H1 (cell line): ENCODE results near the gene MYH11. TPM values are rescaled to one million over a fixed set of nuclear protein-coding genes. Genes with fewer than 3 reads are reported as not detected.
"Not testable (repeated sequence)": the region's sequence is repeated elsewhere in the genome, so short reads cannot be mapped to it uniquely, and the experiment has no call there.

Source experiments
- CTCF ChIA-PET: fragments of 300-600 bp; sonication (Branson Sonifier 250); formaldehyde crosslinking; loops from one replicate; lab custom pipeline; 2021; ENCODE audit not compliant: partially characterized antibody; lab: Charles Lee
- POLR2A ChIA-PET: fragments of 300-600 bp; sonication (Branson Sonifier 250); formaldehyde crosslinking; loops from one replicate; lab custom pipeline; 2021; ENCODE audit warnings: inconsistent platforms; ENCODE audit not compliant: partially characterized antibody; lab: Charles Lee
- DNase-seq, 2 experiments: peaks; one replicate each; pipeline versions ENCODE4 v3.0.0 to v3.0.0-alpha.2; 2010 to 2022; ENCODE audit warnings: low spot score in 2 of 2, low read depth in 1 of 2, mixed read lengths in 1 of 2
- FAIRE-seq: peaks from 2 replicates; lab custom pipeline; 2011; peaks lifted over from hg19 to GRCh38; lab: Jason Lieb, UNC
- H2AFZ ChIP-seq: 2 replicates; pipeline ENCODE4 v1.8.1; 2012; ENCODE audit warnings: low read length, inconsistent platforms
- H2AK5ac ChIP-seq: 2 replicates; pipeline ENCODE4 v1.6.1; 2013; ENCODE audit warnings: low read depth, low read length
- H2BK120ac ChIP-seq: replicated peaks from 2 replicates; pipeline ENCODE3; 2013; ENCODE audit warnings: low read depth, low read length, inconsistent platforms
- H2BK12ac ChIP-seq: 2 replicates; pipeline ENCODE4 v1.6.1; 2013; ENCODE audit warnings: low read depth, low read length
- H2BK15ac ChIP-seq: 2 replicates; pipeline ENCODE4 v1.6.1; 2013; ENCODE audit warnings: low read length
- H2BK20ac ChIP-seq: 2 replicates; pipeline ENCODE4 v1.6.1; 2013; ENCODE audit warnings: low read length
- H2BK5ac ChIP-seq: 2 replicates; pipeline ENCODE4 v1.6.1; 2013; ENCODE audit warnings: low read depth, low read length
- H3K14ac ChIP-seq: 2 replicates; pipeline ENCODE4 v1.6.1; 2013; ENCODE audit warnings: inconsistent platforms; ENCODE audit not compliant: insufficient read length
- H3K18ac ChIP-seq: 2 replicates; pipeline ENCODE4 v1.6.1; 2013; ENCODE audit warnings: low read length; ENCODE audit errors: extremely low read depth
- H3K23ac ChIP-seq: 2 replicates; pipeline ENCODE4 v1.6.1; 2013; ENCODE audit warnings: inconsistent platforms; ENCODE audit not compliant: insufficient read length
- H3K23me2 ChIP-seq: 2 replicates; pipeline ENCODE4 v1.6.1; 2013; ENCODE audit warnings: low read depth, low read length
- H3K27ac ChIP-seq: 2 replicates; pipeline ENCODE4 v1.6.1; 2011; ENCODE audit warnings: low read depth, low read length, inconsistent platforms
- H3K27me3 ChIP-seq, 4 experiments: replicated peaks in 1 of 4; 1 replicate in 1 of 4; 2 replicates in 3 of 4; pipeline versions ENCODE4 v1.6.1 to v1.8.1; 2011 to 2013; ENCODE audit warnings: low read length in 3 of 4, mild to moderate bottlenecking in 3 of 4, inconsistent platforms in 2 of 4, mixed read lengths in 2 of 4, moderate library complexity in 1 of 4; ENCODE audit not compliant: control insufficient read depth in 3 of 4, insufficient read depth in 3 of 4; ENCODE audit errors: extremely low read depth in 1 of 4
- H3K36me3 ChIP-seq, 4 experiments: 2 replicates each; pipeline versions ENCODE4 v1.6.1 to v1.8.1; 2011 to 2013; ENCODE audit warnings: mild to moderate bottlenecking in 4 of 4, low read length in 3 of 4, moderate library complexity in 2 of 4, control low read depth in 1 of 4, inconsistent platforms in 1 of 4; ENCODE audit not compliant: insufficient read depth in 4 of 4, control insufficient read depth in 2 of 4
- H3K4ac ChIP-seq: replicated peaks from 2 replicates; pipeline ENCODE3; 2013; ENCODE audit warnings: low read length, low read depth, mixed read lengths, inconsistent platforms; ENCODE audit not compliant: insufficient read length
- H3K4me1 ChIP-seq, 4 experiments: replicated peaks in 1 of 4; 1 replicate in 1 of 4; 2 replicates in 3 of 4; pipeline versions ENCODE4 v1.6.1 to v1.8.1; 2011 to 2013; ENCODE audit warnings: low read length in 3 of 4, inconsistent platforms in 2 of 4, mixed read lengths in 1 of 4; ENCODE audit not compliant: insufficient read depth in 4 of 4, control insufficient read depth in 3 of 4
- H3K4me2 ChIP-seq, 2 experiments: 2 replicates each; pipeline versions ENCODE4 v1.6.1 to v1.8.1; 2011 to 2013; ENCODE audit warnings: low read depth in 2 of 2, low read length in 2 of 2, control low read depth in 1 of 2, inconsistent platforms in 1 of 2, mild to moderate bottlenecking in 1 of 2; ENCODE audit not compliant: insufficient read depth in 1 of 2
- H3K4me3 ChIP-seq, 4 experiments: fragments of 200-600, 300-600 bp in 1 of 4; sonication (generic), shearing (Covaris generic), sonication (Bioruptor Twin) in 1 of 4; 2 replicates each; pipeline versions ENCODE4 v1.5.1 to v1.8.1; 2011 to 2016; ENCODE audit warnings: low read length in 4 of 4, low read depth in 3 of 4, control low read depth in 2 of 4, inconsistent platforms in 2 of 4, mild to moderate bottlenecking in 2 of 4, mixed read lengths in 1 of 4, moderate library complexity in 1 of 4; ENCODE audit not compliant: insufficient read depth in 2 of 4; ENCODE audit errors: extremely low read depth in 1 of 4
- H3K56ac ChIP-seq: replicated peaks from 2 replicates; pipeline ENCODE3; 2013; ENCODE audit warnings: low read depth, mild to moderate bottlenecking, mixed read lengths, low read length, inconsistent platforms; ENCODE audit not compliant: insufficient read length
- H3K79me1 ChIP-seq: 2 replicates; pipeline ENCODE4 v1.6.1; 2013; ENCODE audit warnings: low read depth, low read length, control low read depth
- H3K79me2 ChIP-seq, 2 experiments: 2 replicates each; pipeline versions ENCODE4 v1.6.1 to v1.8.1; 2012 to 2013; ENCODE audit warnings: low read length in 2 of 2, mild to moderate bottlenecking in 2 of 2, inconsistent platforms in 1 of 2; ENCODE audit not compliant: insufficient read depth in 2 of 2, control insufficient read depth in 1 of 2
- H3K9ac ChIP-seq, 4 experiments: replicated peaks in 1 of 4; 1 replicate in 1 of 4; 2 replicates in 3 of 4; pipeline versions ENCODE4 v1.6.1 to v1.8.1; 2011 to 2013; ENCODE audit warnings: low read depth in 3 of 4, low read length in 3 of 4, control low read depth in 2 of 4, mild to moderate bottlenecking in 2 of 4, moderate library complexity in 2 of 4, inconsistent platforms in 1 of 4; ENCODE audit errors: extremely low read depth in 1 of 4
- H3K9me3 ChIP-seq, 2 experiments: 2 replicates each; pipeline versions ENCODE4 v1.6.1 to v1.8.1; 2012 to 2013; ENCODE audit warnings: mild to moderate bottlenecking in 2 of 2, moderate library complexity in 2 of 2, control low read depth in 1 of 2, inconsistent platforms in 1 of 2, low read depth in 1 of 2, low read length in 1 of 2, mixed read lengths in 1 of 2; ENCODE audit not compliant: insufficient read depth in 2 of 2
- H4K20me1 ChIP-seq, 2 experiments: replicated peaks in 1 of 2; 2 replicates each; pipeline versions ENCODE3 to v1.8.1; 2011 to 2013; ENCODE audit warnings: inconsistent platforms in 2 of 2, low read length in 2 of 2, mild to moderate bottlenecking in 1 of 2; ENCODE audit not compliant: insufficient read depth in 2 of 2, control insufficient read depth in 1 of 2
- H4K5ac ChIP-seq: 2 replicates; pipeline ENCODE4 v1.6.1; 2013; ENCODE audit warnings: low read length, low read depth, mixed read lengths, inconsistent platforms; ENCODE audit not compliant: insufficient read length
- H4K8ac ChIP-seq: 2 replicates; pipeline ENCODE4 v1.8.0; 2013; ENCODE audit warnings: mild to moderate bottlenecking, moderate library complexity, low read length, inconsistent platforms; ENCODE audit not compliant: insufficient read depth; ENCODE audit errors: extremely low read depth
- H4K91ac ChIP-seq: replicated peaks from 2 replicates; pipeline ENCODE3; 2013; ENCODE audit warnings: low read length, mixed read lengths, inconsistent platforms; ENCODE audit not compliant: insufficient read length
- WGBS, 2 experiments: shearing (Covaris generic) in 1 of 2; methylation state at CpG; one replicate each; pipeline versions ENCODE4 v1.1.6 to v1.1.7; 2013 to 2015; ENCODE audit warnings: low lambda C conversion rate in 2 of 2, mixed read lengths in 2 of 2, inconsistent platforms in 1 of 2, low coverage in 1 of 2, missing lambda C conversion rate in 1 of 2; ENCODE audit not compliant: insufficient replicate concordance in 2 of 2, insufficient coverage in 1 of 2, insufficient read length in 1 of 2; ENCODE audit errors: extremely low coverage in 1 of 2, missing lambda C conversion rate in 1 of 2; 5-methylcytosine and 5-hydroxymethylcytosine counted together
- polyA plus RNA-seq, 7 experiments: library from polyadenylated mRNA; depleted of rRNA in 3 of 7; stranded (reverse) in 5 of 7; unstranded in 2 of 7; fragments of >200 nt in 5 of 7; fragments of 200-250 nt in 2 of 7; gene quantifications; 1 replicate in 5 of 7; 2 replicates in 1 of 7; 4 replicates in 1 of 7; pipeline versions ENCODE4 v1.2.1 to v1.2.3, GENCODE V29; 2011 to 2013; ENCODE audit warnings: missing spikeins in 2 of 7, mixed read lengths in 2 of 7
- total RNA-seq: library from RNA; stranded (reverse); fragmentation: NEBNext Ultra II Directional; extraction: Animal tissue kit (Norgen Biotek cat#: 25700); gene quantifications from 2 replicates; pipeline ENCODE4 v1.2.1, GENCODE V29; 2021

The MYH11 gene
- total and polyA plus RNA-seq, 2 of the 8 experiments (the other 6 are each of a cell fraction or from before 2014, with no cell fraction given) = 0.11 to 0.78 TPM

- H2BK5ac ChIP-seq, H3K18ac ChIP-seq, FAIRE-seq, H3K79me2 ChIP-seq, H3K9me3 ChIP-seq, H4K20me1 ChIP-seq, H4K91ac ChIP-seq, H2BK120ac ChIP-seq, H3K4ac ChIP-seq, H3K79me1 ChIP-seq, H3K4me1 ChIP-seq, H3K4me3 ChIP-seq, H3K27me3 ChIP-seq, H3K23me2 ChIP-seq, H2BK12ac ChIP-seq, H3K23ac ChIP-seq, H4K8ac ChIP-seq, H3K4me2 ChIP-seq, H3K27ac ChIP-seq, DNase-seq, H2BK20ac ChIP-seq, POLR2A ChIA-PET, H4K5ac ChIP-seq, H3K56ac ChIP-seq, H2AFZ ChIP-seq, H3K14ac ChIP-seq, H2BK15ac ChIP-seq, H3K9ac ChIP-seq, H3K36me3 ChIP-seq, H2AK5ac ChIP-seq: not testable (repeated sequence)
- CTCF ChIA-PET = interaction anchor here (1.2 to 2.6 kb wide), 3 partner anchors 12 to 32 kb away, joined by 4 to 11 read pairs (median 8); no protein-coding TSS in a partner anchor
- 91% methylated on average over 5 of the region's 5 CpGs; no CpG with 5 or more reads in 1 of the 2 experiments for WGBS, 2 experiments
Observed at GRCh38 chr16:15789816-15790215, 67.0 kb downstream of the MYH11 start.
